Adipocyte (in vitro differentiated cells): Measurements from ENCODE around the gene BCOR.
A peak's percentile ranks its signal among the peaks of the same experiment; 100 is the strongest.

Source experiments
- DNase-seq: peaks from one replicate; pipeline ENCODE4 v3.0.0-alpha.2; 2015; ENCODE audit warnings: low read depth
- H3K27me3 ChIP-seq: replicated peaks from 2 replicates; pipeline ENCODE4 v1.7.0; 2013; ENCODE audit warnings: mild to moderate bottlenecking, low read length, moderate library complexity; ENCODE audit not compliant: control insufficient read depth, insufficient read depth
- H3K36me3 ChIP-seq: 2 replicates; pipeline ENCODE4 v1.7.0; 2013; ENCODE audit warnings: low read length, mild to moderate bottlenecking, moderate library complexity; ENCODE audit not compliant: control insufficient read depth, insufficient read depth, severe bottlenecking
- H3K4me1 ChIP-seq: 2 replicates; pipeline ENCODE4 v1.7.0; 2013; ENCODE audit warnings: mild to moderate bottlenecking, low read length, moderate library complexity; ENCODE audit not compliant: control insufficient read depth, insufficient read depth
- H3K4me3 ChIP-seq: 2 replicates; pipeline ENCODE4 v1.7.0; 2013; ENCODE audit warnings: mild to moderate bottlenecking, low read length, moderate library complexity
- H3K9ac ChIP-seq: 2 replicates; pipeline ENCODE4 v1.7.0; 2013; ENCODE audit warnings: mild to moderate bottlenecking, low read length, moderate library complexity
- H3K9me3 ChIP-seq: 2 replicates; pipeline ENCODE4 v1.7.0; 2013; ENCODE audit warnings: mild to moderate bottlenecking, low read length, moderate library complexity; ENCODE audit not compliant: control insufficient read depth

Gene BCOR

GRCh38 chrX:40103565-40104323, 6.0 kb upstream of the BCOR start:
- no peak overlapping the region for H3K9ac ChIP-seq

DNA sequence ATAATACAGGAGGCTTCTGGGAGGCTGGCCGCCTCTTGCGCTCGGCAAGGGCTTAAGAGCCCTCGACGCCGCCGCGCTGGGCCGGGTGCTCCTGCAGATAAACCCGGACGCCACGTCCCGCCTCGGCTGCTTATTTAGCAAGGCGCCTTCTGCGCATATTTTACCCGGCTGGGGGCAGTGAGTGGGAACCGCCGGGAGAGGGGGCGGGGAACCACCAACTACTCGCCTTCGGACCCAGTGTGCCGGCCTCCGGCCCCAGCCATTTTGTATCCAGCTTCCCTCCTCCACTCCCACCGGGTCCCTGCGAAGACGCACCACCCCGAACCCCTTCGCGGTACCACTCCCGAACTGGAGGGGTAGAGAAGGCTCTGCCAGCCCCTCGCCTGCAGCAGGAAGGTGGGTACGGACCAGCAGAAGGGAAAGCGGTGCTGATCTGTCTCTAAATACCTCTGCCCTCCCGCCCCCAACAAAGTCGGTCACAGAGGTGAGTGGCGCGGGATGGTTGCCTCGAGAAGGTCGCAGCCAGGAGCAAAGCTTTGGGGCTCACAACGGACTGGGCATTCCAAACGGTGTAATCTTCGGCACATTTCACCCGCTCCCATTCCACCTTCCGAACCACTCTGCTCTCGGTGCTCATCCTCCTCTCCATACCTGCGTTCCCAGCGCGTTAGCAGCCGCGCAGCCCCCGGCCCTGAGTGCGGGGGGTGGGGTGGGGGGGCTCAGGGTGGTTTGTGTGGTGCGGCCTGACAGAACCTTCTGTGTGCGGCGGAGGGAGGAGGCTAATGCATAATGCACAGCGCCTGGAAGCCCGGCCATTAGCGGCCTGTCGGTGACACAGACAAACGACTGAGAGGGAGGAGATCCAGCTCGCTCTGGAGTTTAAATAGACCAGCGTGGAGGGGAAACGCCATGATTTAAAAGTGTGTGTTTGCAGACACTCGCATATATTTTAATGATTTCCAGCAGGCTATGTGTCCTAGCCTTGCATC, 4.9 kb upstream of the BCOR start:
- Histone ChIP-seq H3K9ac (no peak overlapping the region), H3K9me3 (no peaks in the 10 kb centered on the region), H3K36me3 (no peaks in the 10 kb centered on the region), H3K27me3 (peaks cover 13% of the 10 kb centered on the region), H3K4me3 (no peak overlapping the region), H3K4me1 (peaks cover 14% of the 10 kb centered on the region)
- DNase-seq = no peak

More at GRCh38 chrX:40103565-40104323, 6.0 kb upstream of the BCOR start:
- Histone ChIP-seq H3K27me3 (peaks cover 13% of the 10 kb centered on the region), H3K9me3 (no peaks in the 10 kb centered on the region), H3K36me3 (no peaks in the 10 kb centered on the region), H3K4me1 (peaks cover 24% of the 10 kb centered on the region), H3K4me3 (no peak overlapping the region)
- no peak for DNase-seq

GRCh38 chrX:40101430-40101802, 3.7 kb upstream of the BCOR start:
- Histone ChIP-seq H3K36me3 (no peaks in the 10 kb centered on the region), H3K9me3 (no peaks in the 10 kb centered on the region), H3K27me3 (peaks cover 13% of the 10 kb centered on the region), H3K4me3 (no peak overlapping the region), H3K4me1 (peaks cover 2% of the 10 kb centered on the region), H3K9ac (no peak overlapping the region)
- no peak for DNase-seq

- Histone ChIP-seq H3K36me3 (no peaks in the 10 kb centered on the region), H3K27me3 (peaks cover 13% of the 10 kb centered on the region), H3K4me3 (no peak overlapping the region), H3K9me3 (no peaks in the 10 kb centered on the region), H3K9ac (no peak overlapping the region), H3K4me1 (peaks cover under 1% of the 10 kb centered on the region)
- DNase-seq = no peak
These were observed 3.0 kb upstream of the BCOR start for GRCh38 chrX:40100537-40101429.

GRCh38 chrX:40100141-40100536, 2.4 kb upstream of the BCOR start:
- H3K36me3 ChIP-seq = no peaks in the 10 kb centered on the region
- H3K4me1 ChIP-seq = peaks cover 4% of the 10 kb centered on the region
- DNase-seq = peak; percentile 40
- no peak overlapping the region for H3K9ac ChIP-seq
- H3K4me3 ChIP-seq = no peak overlapping the region
- no peaks in the 10 kb centered on the region for H3K9me3 ChIP-seq
- H3K27me3 ChIP-seq = peaks cover 13% of the 10 kb centered on the region

- H3K36me3 ChIP-seq = no peaks in the 10 kb centered on the region
- no peak overlapping the region for H3K9ac ChIP-seq
- peaks cover 13% of the 10 kb centered on the region for H3K27me3 ChIP-seq
- peak; percentile 57 for DNase-seq
- peaks cover 7% of the 10 kb centered on the region for H3K4me1 ChIP-seq
- H3K4me3 ChIP-seq = peak overlapping the region; percentile 69
- H3K9me3 ChIP-seq = no peaks in the 10 kb centered on the region
These were observed 1.5 kb upstream of the BCOR start for GRCh38 chrX:40099055-40099958.

- Histone ChIP-seq H3K27me3 (peaks cover 7% of the 10 kb centered on the region), H3K9me3 (no peaks in the 10 kb centered on the region), H3K4me3 (peak overlapping the region; percentile 75), H3K9ac (peak overlapping the region; percentile 34), H3K4me1 (peaks cover 7% of the 10 kb centered on the region), H3K36me3 (no peaks in the 10 kb centered on the region)
- peak; percentile 64 for DNase-seq
These were observed 701 bp upstream of the BCOR start for GRCh38 chrX:40098264-40099054.

DNA sequence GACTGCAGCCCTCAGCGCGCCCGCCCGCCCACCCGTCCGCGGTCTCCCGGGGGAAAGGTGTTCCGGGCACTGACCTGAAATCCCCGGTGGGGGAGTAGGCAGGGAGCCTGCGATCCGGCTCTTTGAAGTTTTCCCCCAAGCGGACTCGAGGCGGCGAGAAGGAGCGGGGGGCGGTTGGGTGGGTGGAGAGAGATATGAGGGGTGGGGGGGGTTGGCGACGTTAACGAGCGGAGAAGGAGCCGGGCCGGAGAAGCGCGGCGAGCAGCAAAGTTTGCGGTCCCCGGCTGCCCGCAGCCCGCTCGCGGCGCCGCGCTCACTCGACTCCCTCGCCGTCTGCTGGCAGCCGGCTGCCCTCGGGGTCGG, 636 bp downstream of the BCOR start:
- Histone ChIP-seq H3K4me1 (peaks cover 7% of the 10 kb centered on the region), H3K36me3 (no peaks in the 10 kb centered on the region), H3K27me3 (peaks cover 11% of the 10 kb centered on the region), H3K9ac (no peak overlapping the region), H3K4me3 (peak overlapping the region; percentile 79), H3K9me3 (no peaks in the 10 kb centered on the region)
- DNase-seq = peak; percentile 42

GRCh38 chrX:40096395-40097091, 1.2 kb downstream of the BCOR start:
- no peaks in the 10 kb centered on the region for H3K9me3 ChIP-seq
- peaks cover 7% of the 10 kb centered on the region for H3K4me1 ChIP-seq
- H3K9ac ChIP-seq = peak overlapping the region; percentile 68
- peak; percentile 67 for DNase-seq
- no peaks in the 10 kb centered on the region for H3K36me3 ChIP-seq
- H3K27me3 ChIP-seq = peaks cover 9% of the 10 kb centered on the region
- peak overlapping the region; percentile 79 for H3K4me3 ChIP-seq
